GM18519 (cell line): ENCODE measurements around the gene ABCD3.
"Not testable (repeated sequence)": the region's sequence is repeated elsewhere in the genome, so short reads cannot be mapped to it uniquely, and the experiment has no call there.

Experiments
- ATAC-seq: cut with Tn5 transposase; IDR thresholded peaks from one replicate; pipeline ENCODE4 v1.9.1; 2021; ENCODE audit warnings: mild to moderate bottlenecking, moderate library complexity; ENCODE audit not compliant: unreplicated experiment, low FRiP score

The ABCD3 gene

GRCh38 chr1:94417978-94418663 is at the start of gene ABCD3:
TSS of gene ABCD3 (plus strand) at chr1:94418389. CDS start at chr1:94418479, 90 bp downstream.
- ATAC-seq = peak; percentile 93

DNA sequence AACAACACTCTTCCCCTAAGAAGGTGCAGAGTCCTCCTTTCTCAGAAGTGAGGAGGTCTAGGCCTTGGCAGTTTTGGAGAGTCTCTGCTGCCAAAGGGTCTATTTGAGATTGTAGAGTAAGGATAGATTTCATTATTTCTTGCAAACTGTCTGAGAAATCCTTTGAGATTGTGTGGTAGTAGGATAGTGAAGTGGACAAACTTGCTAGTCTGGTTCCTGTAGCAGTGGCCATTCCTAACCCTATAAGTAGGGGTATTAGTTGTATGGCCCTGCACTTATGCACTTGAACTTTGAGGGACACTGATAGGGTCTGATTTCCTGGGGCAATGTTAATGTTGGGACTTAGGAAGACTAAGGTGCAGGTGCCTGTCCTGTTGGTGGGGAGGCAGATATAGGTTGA is 45.4 kb upstream of the ABCD3 start:
- ATAC-seq = not testable (repeated sequence)

DNA sequence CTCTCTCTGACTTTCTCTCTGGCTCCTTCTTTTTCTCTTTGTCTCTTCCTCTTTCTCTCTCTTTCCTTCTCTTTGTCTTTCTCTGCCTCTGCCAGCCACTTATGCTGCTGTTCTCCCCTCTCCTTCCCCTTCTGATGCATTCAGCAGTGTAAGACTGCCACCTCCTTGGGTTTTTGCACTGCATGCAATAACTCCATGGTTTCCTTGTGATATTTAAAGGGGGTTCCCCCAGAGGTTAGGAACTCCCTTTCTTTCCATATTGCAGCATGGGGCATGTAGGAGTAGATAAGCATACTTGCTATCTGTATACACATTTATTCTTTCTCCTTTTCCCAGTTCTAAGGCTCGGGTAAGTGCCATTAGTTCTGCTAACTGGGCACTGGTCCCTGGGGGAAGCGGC is 44.9 kb upstream of the ABCD3 start:
- not testable (repeated sequence) for ATAC-seq

DNA sequence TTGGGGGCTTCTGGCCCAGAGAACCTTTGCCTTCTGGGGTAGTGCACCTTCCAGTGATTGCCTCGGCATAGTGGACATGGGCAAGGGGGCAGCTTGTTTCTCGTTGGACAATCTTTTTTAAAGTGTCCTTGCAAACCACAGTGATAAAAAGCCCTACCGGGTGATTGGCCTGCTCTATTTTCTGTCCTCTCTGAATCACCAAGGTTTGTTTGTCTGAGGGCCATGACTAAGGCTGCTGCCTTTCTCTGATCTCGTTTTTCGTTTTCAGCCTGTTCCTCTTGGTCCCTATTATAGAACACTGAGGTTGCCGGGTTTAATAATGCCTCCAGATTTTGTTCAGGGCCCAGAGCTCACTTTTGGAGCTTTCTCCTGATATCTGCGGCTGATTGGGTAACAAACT is 42.5 kb upstream of the ABCD3 start:
- ATAC-seq = not testable (repeated sequence)

DNA sequence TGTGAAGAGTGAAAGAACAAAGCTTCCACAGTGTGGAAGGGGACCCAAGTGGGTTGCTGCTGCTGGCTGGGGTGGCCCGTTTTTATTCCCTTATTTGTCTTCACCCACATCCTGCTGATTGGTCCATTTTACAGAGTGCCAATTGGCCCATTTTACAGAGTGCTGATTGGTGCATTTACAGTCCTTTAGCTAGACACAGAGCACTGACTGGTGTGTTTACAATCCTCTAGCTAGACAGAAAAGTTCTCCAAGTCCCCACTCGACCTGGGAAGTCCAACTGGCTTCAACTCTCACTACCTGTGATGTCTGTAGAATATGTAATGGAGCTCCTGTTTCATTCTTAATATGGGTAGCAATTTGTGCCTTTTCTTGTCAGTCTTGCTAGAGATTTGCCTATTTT is 39.7 kb upstream of the ABCD3 start:
- ATAC-seq = not testable (repeated sequence)

DNA sequence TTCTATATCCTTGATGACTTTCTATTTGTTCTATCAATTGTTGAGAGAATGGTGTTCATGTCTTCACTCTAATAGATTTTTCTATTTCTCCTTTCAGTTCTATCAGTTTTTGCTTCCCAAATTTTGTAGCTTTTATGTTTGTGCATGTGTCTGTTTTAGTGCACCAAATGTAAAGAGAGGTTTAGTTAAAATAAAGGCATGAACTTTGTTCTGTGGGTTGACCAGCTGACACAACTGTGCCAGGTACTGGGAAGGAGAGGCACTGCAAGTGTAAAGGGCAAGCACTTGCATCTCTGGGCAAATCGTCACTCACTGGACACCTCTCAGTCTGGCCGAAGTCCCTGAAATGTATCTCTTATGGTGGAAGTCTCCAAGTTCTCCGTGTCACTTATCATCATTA is 38.6 kb upstream of the ABCD3 start:
- no peak for ATAC-seq

- ATAC-seq = no peak
These were observed 36.0 kb upstream of the ABCD3 start for GRCh38 chr1:94382201-94382600.

DNA sequence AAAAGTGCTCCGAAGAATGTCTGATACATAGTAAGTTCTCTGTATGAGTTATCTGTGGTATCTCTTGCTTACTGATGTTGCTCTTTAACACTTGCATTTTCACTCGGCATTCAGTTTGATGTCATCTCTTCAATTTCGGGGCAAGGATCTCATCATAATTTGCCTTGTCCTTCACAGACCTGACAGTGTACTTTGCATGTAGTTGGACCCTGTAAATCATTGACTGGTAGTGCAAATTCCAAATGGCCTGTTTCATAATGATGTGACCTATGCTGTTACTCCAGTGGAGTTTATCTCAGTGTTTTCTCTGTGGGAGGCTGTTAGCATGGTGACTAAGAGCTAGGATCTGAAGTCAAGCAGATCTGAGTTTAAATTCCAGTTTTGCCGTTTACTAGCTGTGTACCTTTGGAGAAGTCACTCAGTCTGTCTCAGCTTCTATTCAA is 34.2 kb upstream of the ABCD3 start:
- ATAC-seq = no peak

- ATAC-seq = no peak
These were observed 33.5 kb upstream of the ABCD3 start for GRCh38 chr1:94384485-94385265.

DNA sequence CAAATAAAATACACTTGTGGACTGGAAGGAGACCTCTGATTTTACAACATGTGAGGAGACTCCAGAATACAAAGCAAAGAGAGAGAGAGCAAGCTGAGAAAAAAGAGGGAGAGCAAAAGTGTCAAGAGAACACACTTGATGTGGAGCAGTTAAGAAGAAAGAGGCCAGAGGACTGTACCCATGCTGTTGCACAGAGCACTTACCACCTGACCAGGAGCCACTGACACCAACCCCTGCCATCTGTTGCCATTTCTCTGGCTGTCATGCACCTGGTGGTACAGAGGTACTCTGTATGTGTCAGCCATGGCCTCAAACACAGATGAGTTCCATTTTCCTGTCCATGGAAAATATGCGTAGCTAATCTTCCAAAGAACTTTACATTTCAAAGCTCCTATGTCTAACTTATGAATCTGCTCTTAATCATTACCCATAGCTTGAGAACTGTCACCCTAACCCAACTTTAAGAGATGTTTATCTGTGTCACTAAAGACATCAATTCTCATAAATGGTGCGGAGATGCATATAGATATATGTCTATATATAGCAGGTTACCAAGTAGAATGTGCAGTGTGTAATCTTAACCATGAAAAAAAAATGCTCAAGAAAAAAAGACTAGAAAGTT is 32.8 kb upstream of the ABCD3 start:
- no peak for ATAC-seq

GRCh38 chr1:94389298-94389697 is 28.9 kb upstream of the ABCD3 start:
- no peak for ATAC-seq

DNA sequence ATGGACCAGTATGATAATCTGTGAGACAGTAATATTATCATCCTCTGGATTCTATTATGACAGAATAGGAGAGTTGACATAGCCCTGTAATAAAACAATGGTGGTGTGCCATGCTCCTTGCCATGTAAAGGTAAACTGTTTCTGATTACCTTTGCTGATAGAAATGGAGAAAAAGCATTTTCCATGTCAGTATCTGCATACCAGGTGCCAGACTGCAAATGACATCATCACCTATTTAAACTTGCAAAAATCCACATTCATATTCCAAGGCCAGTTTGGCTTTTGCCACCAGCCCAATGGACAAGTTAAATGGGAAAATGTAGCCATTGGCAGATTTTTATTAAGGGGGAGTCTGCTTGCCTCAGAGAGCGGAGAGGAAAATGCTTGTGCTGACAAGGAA is 23.9 kb upstream of the ABCD3 start:
- no peak for ATAC-seq

DNA sequence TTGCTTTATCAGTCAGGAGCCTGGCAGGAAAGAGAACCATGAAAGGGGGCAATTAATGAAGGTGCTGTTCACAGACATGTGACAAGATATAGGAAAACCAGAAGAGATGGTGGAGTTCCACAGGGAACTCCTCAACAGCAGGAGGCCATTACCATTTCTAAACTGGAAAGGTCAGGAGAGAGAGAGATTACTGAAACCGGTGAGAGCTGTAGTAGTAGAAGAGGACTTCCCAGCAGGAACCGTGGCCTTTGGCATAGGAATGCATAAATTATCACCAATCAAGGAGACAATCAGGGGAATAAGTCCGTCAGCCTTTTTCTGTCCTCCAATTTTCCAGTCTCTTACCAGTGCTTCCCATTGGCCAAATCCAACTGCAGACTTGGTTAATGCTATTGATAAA is 23.0 kb upstream of the ABCD3 start:
- no peak for ATAC-seq

DNA sequence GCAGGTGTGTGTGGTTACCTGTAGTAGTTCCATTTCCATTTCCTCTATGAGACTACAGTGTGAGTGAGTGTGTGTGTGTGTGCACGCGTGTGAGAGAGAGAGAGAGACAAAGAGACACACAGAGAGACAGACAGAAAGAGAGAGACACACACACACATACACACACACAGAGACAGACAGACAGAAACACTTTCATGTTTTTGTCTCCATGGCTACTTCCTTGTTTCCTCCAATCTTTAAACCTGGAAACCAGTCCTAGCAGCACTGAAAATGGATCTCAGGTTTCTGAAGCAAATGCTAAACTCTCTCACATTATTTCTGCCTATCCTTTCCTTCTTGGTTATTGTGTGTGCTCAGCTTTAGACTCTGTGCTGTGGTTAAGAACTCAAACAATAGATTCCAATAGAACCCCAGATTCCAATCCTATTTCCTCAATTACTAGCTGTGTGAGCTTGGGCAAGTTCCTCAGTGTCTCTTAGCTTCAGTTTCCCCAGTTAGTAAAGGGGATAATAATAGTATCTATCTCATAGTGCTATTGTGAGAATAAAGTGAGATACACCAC is 22.4 kb upstream of the ABCD3 start:
- ATAC-seq = no peak

DNA sequence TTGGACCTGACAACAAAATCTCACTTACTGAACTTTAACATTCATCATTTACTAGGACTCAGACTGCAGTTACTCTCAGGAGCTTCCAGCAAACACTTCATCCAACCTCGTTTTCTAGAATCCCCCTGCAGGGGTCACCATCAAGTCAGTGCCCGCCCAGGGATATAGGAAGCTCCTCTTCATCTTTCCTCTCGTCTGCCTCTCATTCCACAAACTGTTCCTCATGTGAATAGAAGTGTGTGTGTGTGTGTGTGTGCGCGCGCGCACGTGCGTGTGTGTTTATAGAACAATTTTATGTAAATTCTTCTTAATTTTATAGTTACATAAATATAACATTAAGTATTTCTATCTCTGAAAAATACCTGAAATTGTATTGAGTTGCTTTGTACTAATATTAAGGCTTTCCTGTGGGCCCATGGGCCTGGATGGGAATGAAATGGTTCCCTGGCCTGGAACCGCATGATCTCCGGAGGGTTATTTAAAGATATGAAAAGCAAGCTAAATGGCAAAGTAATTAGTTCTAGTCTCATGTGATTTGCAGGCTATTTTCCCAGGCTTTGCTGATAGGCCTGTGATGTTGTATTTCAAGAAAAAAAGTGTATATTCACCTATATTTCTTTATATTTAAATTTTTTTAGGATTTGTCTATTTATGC is 21.7 kb upstream of the ABCD3 start:
- no peak for ATAC-seq

DNA sequence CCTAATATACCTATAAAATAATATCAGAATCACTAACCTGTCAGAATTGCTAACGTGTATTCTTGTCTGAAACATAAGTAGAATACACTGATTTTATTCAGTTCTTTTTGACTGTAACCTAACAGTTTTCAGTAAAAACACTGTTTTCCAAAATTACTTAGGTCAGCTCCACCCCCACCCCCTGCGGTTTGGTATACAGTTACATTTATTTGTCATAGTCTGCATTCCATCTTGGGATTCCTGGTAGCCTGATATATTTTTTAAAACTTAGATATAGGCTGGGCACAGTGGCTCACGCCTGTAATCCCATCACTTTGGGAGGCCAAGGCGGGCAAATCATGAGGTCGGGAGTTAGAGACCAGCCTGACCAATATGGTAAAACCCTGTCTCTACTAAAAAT is 19.8 kb upstream of the ABCD3 start:
- ATAC-seq = no peak

DNA sequence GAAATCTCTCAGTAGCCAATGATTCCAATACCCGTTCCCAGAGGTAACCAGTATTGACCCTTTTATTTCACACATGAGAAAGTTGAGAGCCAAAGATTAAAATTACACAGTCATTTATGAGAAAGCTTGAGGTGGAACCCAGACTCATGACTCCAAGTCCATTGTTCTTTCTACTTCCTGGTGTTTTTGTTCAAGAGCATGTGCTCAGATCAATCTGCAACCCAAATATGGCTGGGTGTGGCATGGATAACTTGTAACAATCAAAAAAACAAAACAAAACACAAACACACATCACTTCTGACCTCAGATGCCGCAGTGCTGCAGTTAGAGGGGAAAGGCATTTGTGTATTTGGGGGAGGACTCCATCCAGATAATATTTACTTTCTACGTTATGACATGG is 18.7 kb upstream of the ABCD3 start:
- no peak for ATAC-seq

DNA sequence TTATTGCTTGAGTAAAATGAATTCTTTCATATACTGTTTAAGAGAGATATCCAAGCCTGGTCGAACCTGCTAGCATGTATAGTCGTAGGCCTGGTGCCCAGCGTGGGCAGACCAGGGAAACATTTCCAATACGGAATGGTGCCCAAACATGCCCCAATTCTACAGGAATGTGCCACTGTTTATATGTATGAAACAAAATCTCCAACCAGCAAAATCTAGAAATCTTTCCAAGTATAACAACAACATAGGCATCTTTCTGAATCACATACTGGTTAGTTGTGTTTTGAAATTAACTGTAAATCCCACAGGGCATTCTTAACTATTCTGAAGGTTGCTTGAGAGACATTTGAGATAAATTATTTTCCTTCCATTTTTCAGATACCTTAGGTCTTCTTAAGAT is 17.0 kb upstream of the ABCD3 start:
- ATAC-seq = no peak

DNA sequence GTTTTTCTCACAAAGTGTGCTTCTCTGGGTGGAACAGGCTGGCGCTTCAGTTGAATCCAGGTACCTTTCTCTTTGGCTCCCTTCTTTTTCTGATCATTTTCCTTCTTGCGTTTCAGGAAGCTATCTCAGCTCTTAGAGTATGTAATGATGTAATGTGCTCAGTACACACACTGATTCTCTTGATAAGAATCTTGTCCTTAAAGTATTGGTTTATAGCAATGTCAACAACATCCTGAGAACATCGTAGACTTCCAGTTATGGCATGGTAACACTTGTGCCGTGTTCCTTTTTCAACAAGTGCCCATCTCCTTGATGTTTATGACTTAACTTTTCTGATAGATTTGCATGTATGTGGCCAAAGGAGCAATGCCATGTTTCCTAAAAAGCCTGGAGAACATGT is 11.7 kb upstream of the ABCD3 start:
- ATAC-seq = no peak

DNA sequence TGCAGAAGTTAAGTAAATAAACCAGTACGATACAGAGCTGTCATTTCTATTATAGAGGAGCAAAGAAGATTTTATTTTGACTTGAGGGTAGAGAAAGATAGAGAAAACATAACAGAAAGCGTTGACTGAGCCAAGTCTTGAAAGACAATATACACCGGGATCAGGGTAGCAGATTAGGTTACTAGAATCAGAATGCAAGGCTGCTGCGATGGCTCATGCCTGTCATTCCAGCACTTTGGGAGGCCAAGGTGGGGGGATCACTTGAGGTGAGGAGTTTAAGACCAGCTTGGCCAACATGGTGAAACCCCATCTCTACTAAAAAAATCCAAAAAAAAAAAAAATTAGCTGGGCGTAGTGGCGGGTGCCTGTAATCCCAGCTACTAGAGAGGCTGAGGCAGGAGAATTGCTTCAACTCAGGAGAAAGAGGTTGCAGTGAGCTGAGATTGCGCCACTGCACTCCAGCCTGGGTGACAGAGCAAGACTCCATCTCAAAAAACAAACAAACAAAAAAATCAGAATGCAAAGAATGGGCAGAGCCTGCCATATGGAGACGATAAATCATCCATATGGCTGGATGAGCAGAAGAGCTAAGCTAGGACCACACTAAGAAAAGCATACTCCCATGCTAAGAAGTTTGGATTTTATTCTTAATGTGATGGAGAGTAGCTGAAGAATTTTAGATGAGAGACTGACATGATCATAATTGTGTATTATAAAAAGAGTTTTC is 9.9 kb upstream of the ABCD3 start:
- ATAC-seq = no peak
